ENCODE measurements around the gene GRK4.

GRK4 gene

GRCh38 chr4:3074078-3074845, 110.9 kb downstream of the GRK4 start, which contains the start of the genes HTT and HTT-AS:
Gene HTT, plus strand, starts transcription at chr4:3074681. Its CDS starts 145 bp downstream, at chr4:3074826.
Gene HTT-AS, minus strand, starts transcription at chr4:3074538.
- no peak for TF ChIP-seq CTCF (IDR thresholded peaks at IDR 0.05)

- no peak for TF ChIP-seq CTCF (IDR thresholded peaks at IDR 0.05)
These were observed 111.7 kb downstream of the GRK4 start for GRCh38 chr4:3074846-3075651.

GRCh38 chr4:3075652-3075981, 112.2 kb downstream of the GRK4 start:
- no peak for TF ChIP-seq CTCF (IDR thresholded peaks at IDR 0.05)

- no peak for TF ChIP-seq CTCF (IDR thresholded peaks at IDR 0.05)
These were observed 114.4 kb downstream of the GRK4 start for GRCh38 chr4:3077796-3078195.

GRCh38 chr4:3079694-3080123, 116.3 kb downstream of the GRK4 start:
- TF ChIP-seq CTCF (IDR thresholded peaks at IDR 0.05) = no peak

GRCh38 chr4:3082925-3083515, 119.6 kb downstream of the GRK4 start:
- no peak for TF ChIP-seq CTCF (IDR thresholded peaks at IDR 0.05)

GRCh38 chr4:3083732-3084131, 120.4 kb downstream of the GRK4 start:
- no peak for TF ChIP-seq CTCF (IDR thresholded peaks at IDR 0.05)

Measured in LNCAP (cell line).